Measurements from ENCODE around the gene CASZ1. TPM values are rescaled to one million over a fixed set of nuclear protein-coding genes. Genes with fewer than 3 reads are reported as not detected.

CASZ1 gene
- total and polyA plus RNA-seq, 10 of the 15 experiments (the other 5 are each of a cell fraction or from before 2014, with no cell fraction given) = 0.52 to 9.8 (median 3.7) TPM

DNA sequence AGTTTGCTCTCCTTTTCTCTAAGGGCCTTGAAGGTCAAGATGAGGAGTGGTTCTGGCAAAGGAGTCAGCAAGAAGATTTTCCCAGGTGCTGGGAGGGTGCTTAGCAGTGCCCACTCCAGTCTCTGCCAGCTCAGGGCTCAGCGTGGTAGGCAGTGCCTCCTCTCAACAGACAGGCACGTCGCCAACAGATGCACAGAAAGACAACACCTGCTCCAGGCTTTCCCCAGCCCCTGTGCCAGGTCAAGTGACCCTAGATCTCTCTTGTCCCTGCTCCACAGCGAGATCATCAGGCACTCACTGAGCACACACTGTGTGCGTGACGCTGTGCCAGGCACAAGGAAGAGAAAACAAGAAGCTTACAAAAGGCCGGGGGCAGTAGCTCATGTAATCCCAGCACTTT, 86.0 kb downstream of the CASZ1 start:
- SMC1A ChIA-PET (ENCODE audit: uncharacterized antibody, unreplicated experiment) = no interaction called here
- no peak overlapping the region for H3K4me2 ChIP-seq (ENCODE audit: control insufficient read depth, insufficient read depth)
- no peak overlapping the region for H3K27ac ChIP-seq (ENCODE audit: control insufficient read depth, insufficient read depth)
- no peaks in the 10 kb centered on the region for H3K36me3 ChIP-seq (ENCODE audit: control insufficient read depth in 2 of 2, insufficient read depth in 2 of 2, low read length in 1 of 2)
- intact Hi-C loops (cut with micrococcal nuclease; ENCODE audit: unreplicated experiment) (no loop called here), in situ Hi-C loops (cut with MboI) (no loop called here)
- no peak for DNase-seq (ENCODE audit: low read depth, low spot score)
- no peak overlapping the region for H3K4me3 ChIP-seq
- POLR2A ChIA-PET = no interaction called here
- CTCF ChIA-PET = interaction anchor here (1.5 kb wide), 1 partner anchor 200 kb away, joined by 3 read pairs; no protein-coding TSS in a partner anchor
- H3K4me1 ChIP-seq (ENCODE audit: control insufficient read depth, insufficient read depth, low read length) = no peaks in the 10 kb centered on the region
- no peaks in the 10 kb centered on the region for H3K79me2 ChIP-seq (ENCODE audit: control insufficient read depth, insufficient read depth, low read length)
- no TSS peak for BruUV-seq (replicated peaks)
- RAD21 ChIA-PET (ENCODE audit: unreplicated experiment) = no interaction called here
- H2AFZ ChIP-seq (ENCODE audit: control insufficient read depth, low read depth, low read length) = no peak overlapping the region
- H3K9ac ChIP-seq (ENCODE audit: control insufficient read depth, insufficient read depth, low read length) = no peak overlapping the region
- no peak for FAIRE-seq
- ATAC-seq = no peak
- WGBS (ENCODE audit: insufficient coverage, insufficient replicate concordance, low lambda C conversion rate, missing lambda C conversion rate) = 60% methylated on average over 7 of the region's 7 CpGs
- H4K20me1 ChIP-seq (ENCODE audit: control insufficient read depth, insufficient read depth) = no peaks in the 10 kb centered on the region
- H3K27me3 ChIP-seq (replicated peaks in 1 of 2; ENCODE audit: control insufficient read depth in 2 of 2, insufficient read depth in 2 of 2, low read length in 1 of 2) = peaks cover 0 to 2% of the 10 kb centered on the region in 2 experiments; a peak in 2 of 4 replicates
- no peaks in the 10 kb centered on the region for H3K9me3 ChIP-seq (replicated peaks; ENCODE audit: control insufficient read depth, insufficient read depth, low read length)
- TF ChIP-seq PAX8 (IDR thresholded peaks at IDR 0.05) = no peak
- no peak for TF ChIP-seq NFYB (IDR thresholded peaks at IDR 0.05; ENCODE audit: insufficient read depth, low read depth, low read length)
- TF ChIP-seq RAD21 (IDR thresholded peaks at IDR 0.05; ENCODE audit: insufficient read depth, low read depth, low read length) = no peak

DNA sequence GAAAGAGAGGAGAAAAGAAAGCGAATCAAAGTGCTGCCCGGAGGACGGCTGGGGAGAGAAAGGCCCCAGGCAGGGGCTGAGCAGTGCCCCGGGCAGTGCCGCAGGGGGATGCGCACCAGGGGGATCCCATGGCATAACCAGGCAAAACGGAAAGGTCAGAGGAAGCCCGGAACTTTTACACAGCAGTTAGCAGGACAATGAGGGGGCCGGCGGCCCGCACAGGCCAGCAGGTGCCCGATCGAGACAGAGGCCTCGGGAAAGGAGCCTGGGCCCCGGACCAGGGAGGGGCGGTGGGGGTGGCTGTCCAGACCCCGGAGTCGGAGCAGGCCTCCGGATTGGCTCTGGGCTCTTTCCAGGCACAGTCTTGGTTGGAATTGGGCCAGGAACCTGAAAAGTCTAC, 86.8 kb downstream of the CASZ1 start:
- Histone ChIP-seq H3K27ac (ENCODE audit: control insufficient read depth, insufficient read depth) (no peak overlapping the region), H2AFZ (ENCODE audit: control insufficient read depth, low read depth, low read length) (no peak overlapping the region), H3K27me3 (replicated peaks in 1 of 2; ENCODE audit: control insufficient read depth in 2 of 2, insufficient read depth in 2 of 2, low read length in 1 of 2) (peaks cover 0 to 2% of the 10 kb centered on the region in 2 experiments; a peak in 2 of 4 replicates), H3K79me2 (ENCODE audit: control insufficient read depth, insufficient read depth, low read length) (no peaks in the 10 kb centered on the region), H4K20me1 (ENCODE audit: control insufficient read depth, insufficient read depth) (no peaks in the 10 kb centered on the region), H3K9me3 (replicated peaks; ENCODE audit: control insufficient read depth, insufficient read depth, low read length) (no peaks in the 10 kb centered on the region), H3K4me3 (no peak overlapping the region), H3K36me3 (ENCODE audit: control insufficient read depth in 2 of 2, insufficient read depth in 2 of 2, low read length in 1 of 2) (no peaks in the 10 kb centered on the region), H3K4me2 (ENCODE audit: control insufficient read depth, insufficient read depth) (no peak overlapping the region), H3K4me1 (ENCODE audit: control insufficient read depth, insufficient read depth, low read length) (no peaks in the 10 kb centered on the region), H3K9ac (ENCODE audit: control insufficient read depth, insufficient read depth, low read length) (no peak overlapping the region)
- ChIA-PET SMC1A (ENCODE audit: uncharacterized antibody, unreplicated experiment) (no interaction called here), CTCF (no interaction called here), RAD21 (ENCODE audit: unreplicated experiment) (no interaction called here), POLR2A (no interaction called here)
- DNase-seq (ENCODE audit: low read depth, low spot score) (no peak), FAIRE-seq (no peak), ATAC-seq (no peak)
- in situ Hi-C loops (cut with MboI) = no loop called here
- WGBS (ENCODE audit: insufficient coverage, insufficient replicate concordance, low lambda C conversion rate, missing lambda C conversion rate) = 54% methylated on average over 18 of the region's 19 CpGs
- TF ChIP-seq CEBPB (IDR thresholded peaks at IDR 0.05; ENCODE audit: borderline replicate concordance in 1 of 2, low read depth in 2 of 2, low read length in 2 of 2) = no peak
- TF ChIP-seq, protein P1, sequence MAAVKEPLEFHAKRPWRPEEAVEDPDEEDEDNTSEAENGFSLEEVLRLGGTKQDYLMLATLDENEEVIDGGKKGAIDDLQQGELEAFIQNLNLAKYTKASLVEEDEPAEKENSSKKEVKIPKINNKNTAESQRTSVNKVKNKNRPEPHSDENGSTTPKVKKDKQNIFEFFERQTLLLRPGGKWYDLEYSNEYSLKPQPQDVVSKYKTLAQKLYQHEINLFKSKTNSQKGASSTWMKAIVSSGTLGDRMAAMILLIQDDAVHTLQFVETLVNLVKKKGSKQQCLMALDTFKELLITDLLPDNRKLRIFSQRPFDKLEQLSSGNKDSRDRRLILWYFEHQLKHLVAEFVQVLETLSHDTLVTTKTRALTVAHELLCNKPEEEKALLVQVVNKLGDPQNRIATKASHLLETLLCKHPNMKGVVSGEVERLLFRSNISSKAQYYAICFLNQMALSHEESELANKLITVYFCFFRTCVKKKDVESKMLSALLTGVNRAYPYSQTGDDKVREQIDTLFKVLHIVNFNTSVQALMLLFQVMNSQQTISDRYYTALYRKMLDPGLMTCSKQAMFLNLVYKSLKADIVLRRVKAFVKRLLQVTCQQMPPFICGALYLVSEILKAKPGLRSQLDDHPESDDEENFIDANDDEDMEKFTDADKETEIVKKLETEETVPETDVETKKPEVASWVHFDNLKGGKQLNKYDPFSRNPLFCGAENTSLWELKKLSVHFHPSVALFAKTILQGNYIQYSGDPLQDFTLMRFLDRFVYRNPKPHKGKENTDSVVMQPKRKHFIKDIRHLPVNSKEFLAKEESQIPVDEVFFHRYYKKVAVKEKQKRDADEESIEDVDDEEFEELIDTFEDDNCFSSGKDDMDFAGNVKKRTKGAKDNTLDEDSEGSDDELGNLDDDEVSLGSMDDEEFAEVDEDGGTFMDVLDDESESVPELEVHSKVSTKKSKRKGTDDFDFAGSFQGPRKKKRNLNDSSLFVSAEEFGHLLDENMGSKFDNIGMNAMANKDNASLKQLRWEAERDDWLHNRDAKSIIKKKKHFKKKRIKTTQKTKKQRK (IDR thresholded peaks at IDR 0.05; ENCODE audit: low read depth, low read length) = no peak
- TF ChIP-seq ETV6 (conservative IDR thresholded peaks at IDR 0.05 in 1 of 2, IDR thresholded peaks at IDR 0.05 in 1 of 2; ENCODE audit: borderline replicate concordance in 1 of 2, low read depth in 1 of 2) = no peak
- TF ChIP-seq NFXL1 (IDR thresholded peaks at IDR 0.05; ENCODE audit: borderline replicate concordance) = no peak
- no peak for TF ChIP-seq USF2 (IDR thresholded peaks at IDR 0.05; ENCODE audit: borderline replicate concordance, low read depth, low read length)
- no peak for TF ChIP-seq BRCA1 (IDR thresholded peaks at IDR 0.05; ENCODE audit: low read depth, low read length)
- no peak for TF ChIP-seq EGR1 (IDR thresholded peaks at IDR 0.05; ENCODE audit: borderline replicate concordance in 1 of 2, low read depth in 2 of 2, low read length in 2 of 2)
- no peak for TF ChIP-seq SRF (IDR thresholded peaks at IDR 0.05; ENCODE audit: low read depth in 2 of 2, low read length in 2 of 2)
- TF ChIP-seq SUPT20H (IDR thresholded peaks at IDR 0.05; ENCODE audit: borderline replicate concordance, control insufficient read depth, low read depth, low read length) = no peak
- BruUV-seq (replicated peaks) = no TSS peak
- intact Hi-C loops (cut with micrococcal nuclease; ENCODE audit: unreplicated experiment) = no loop called here
